Uterus (tissue), 4 donors: Measurements from ENCODE around the gene GRID2. TPM values are rescaled to one million over a fixed set of nuclear protein-coding genes. Genes with fewer than 3 reads are reported as not detected.

Experiments
- DNase-seq, 2 donors: peaks; one replicate each; pipeline ENCODE4 v3.0.0-alpha.2; 2019 to 2020
- H3K27ac ChIP-seq, 2 donors: fragments of 200-600 bp; sonication (generic); 1 replicate in 1 of 2; 2 replicates in 1 of 2; pipeline ENCODE4 v1.5.1; 2016 to 2018
- H3K27me3 ChIP-seq, 2 donors: fragments of 200-600 bp; sonication (generic); one replicate each; pipeline ENCODE4 v1.5.1; 2018 to 2019; ENCODE audit warnings: control low read depth in 1 of 2
- H3K36me3 ChIP-seq, 2 donors: fragments of 200-600 bp; sonication (generic); one replicate each; pipeline ENCODE4 v1.5.1; 2019; ENCODE audit warnings: control low read depth in 1 of 2
- H3K4me1 ChIP-seq, 2 donors: fragments of 200-600 bp; sonication (generic); one replicate each; pipeline ENCODE4 v1.5.1; 2018 to 2019; ENCODE audit warnings: control low read depth in 1 of 2
- H3K4me3 ChIP-seq, 2 donors: fragments of 200-600 bp; sonication (generic); 1 replicate in 1 of 2; 2 replicates in 1 of 2; pipeline ENCODE4 v1.5.1; 2018 to 2019; ENCODE audit warnings: mild to moderate bottlenecking in 1 of 2
- H3K9me3 ChIP-seq, 2 donors: fragments of 200-600 bp; sonication (generic); one replicate each; pipeline ENCODE4 v1.5.1; 2019; ENCODE audit warnings: control low read depth in 1 of 2
- CTCF ChIP-seq, 4 experiments: fragments of 200-600 bp in 2 of 4; fragments of 450-650 bp in 2 of 4; sonication (generic) in 2 of 4; IDR thresholded peaks; one replicate each; pipeline ENCODE4 v1.5.1; 2016 to 2019; ENCODE audit warnings: antibody characterized with exemption in 4 of 4, mild to moderate bottlenecking in 2 of 4, moderate library complexity in 1 of 4
- POLR2A ChIP-seq, 2 donors: fragments of 450-650 bp; IDR thresholded peaks; one replicate each; pipeline ENCODE4 v1.6.1; 2016; ENCODE audit warnings: antibody characterized with exemption in 2 of 2, mild to moderate bottlenecking in 1 of 2, moderate library complexity in 1 of 2
- intact Hi-C: fragments of 100-400 bp; cut with DNase I; formaldehyde crosslinking; loops from one replicate; pipeline ENCODE4 v1.15.1; 2023; ENCODE audit warnings: low total_unique reads
- total RNA-seq, 4 donors: library from RNA; depleted of rRNA in 3 of 4; stranded (reverse); fragments of >200 nt in 3 of 4; gene quantifications; one replicate each; pipeline versions ENCODE4 v1.1.0 to v1.2.4, GENCODE V29; 2014 to 2023
- donor health status: DM: yes; HTN: yes; CAD: no.

Gene GRID2
- total RNA-seq, 4 donors from 2014 or later = 0.27 to 33.3 (median 0.59) TPM; not detected in 1

GRCh38 chr4:93092765-93093164 is 789.0 kb downstream of the GRID2 start:
- TF ChIP-seq CTCF (IDR thresholded peaks at IDR 0.05) (no peak), POLR2A (IDR thresholded peaks at IDR 0.05) (no peak)
- intact Hi-C loops = no loop called here

GRCh38 chr4:93103042-93103441 is 799.3 kb downstream of the GRID2 start:
- H3K27ac ChIP-seq = no peak overlapping the region
- TF ChIP-seq POLR2A (IDR thresholded peaks at IDR 0.05) (no peak), CTCF (IDR thresholded peaks at IDR 0.05) (no peak)
- no peak overlapping the region for H3K4me3 ChIP-seq
- no peaks in the 10 kb centered on the region for H3K9me3 ChIP-seq
- H3K4me1 ChIP-seq = no peaks in the 10 kb centered on the region
- intact Hi-C loops = no loop called here
- no peaks in the 10 kb centered on the region for H3K36me3 ChIP-seq
- no peaks in the 10 kb centered on the region for H3K27me3 ChIP-seq
- DNase-seq = no peak

More at GRCh38 chr4:93092765-93093164, 789.0 kb downstream of the GRID2 start:
- no peak for DNase-seq
- Histone ChIP-seq H3K27me3 (no peaks in the 10 kb centered on the region), H3K4me1 (no peaks in the 10 kb centered on the region), H3K36me3 (no peaks in the 10 kb centered on the region), H3K4me3 (no peak overlapping the region), H3K9me3 (no peaks in the 10 kb centered on the region), H3K27ac (no peak overlapping the region)

GRCh38 chr4:93116624-93117023 is 812.9 kb downstream of the GRID2 start:
- no peak for TF ChIP-seq CTCF (IDR thresholded peaks at IDR 0.05)
- Histone ChIP-seq H3K27me3 (no peaks in the 10 kb centered on the region), H3K4me3 (no peak overlapping the region), H3K36me3 (no peaks in the 10 kb centered on the region), H3K4me1 (no peaks in the 10 kb centered on the region), H3K27ac (no peak overlapping the region), H3K9me3 (no peaks in the 10 kb centered on the region)
- no peak for DNase-seq
- intact Hi-C loops = no loop called here

- H3K4me1 ChIP-seq = no peaks in the 10 kb centered on the region
- no peak for TF ChIP-seq CTCF (IDR thresholded peaks at IDR 0.05)
- no peak for TF ChIP-seq POLR2A (IDR thresholded peaks at IDR 0.05)
- H3K27me3 ChIP-seq = no peaks in the 10 kb centered on the region
- H3K4me3 ChIP-seq = no peak overlapping the region
- no peaks in the 10 kb centered on the region for H3K9me3 ChIP-seq
- H3K36me3 ChIP-seq = no peaks in the 10 kb centered on the region
- H3K27ac ChIP-seq = no peak overlapping the region
- DNase-seq = no peak
- intact Hi-C loops = no loop called here
Observed at GRCh38 chr4:93127489-93127888, 823.7 kb downstream of the GRID2 start.

GRCh38 chr4:93132631-93133030 is 828.9 kb downstream of the GRID2 start:
- Histone ChIP-seq H3K27ac (no peak overlapping the region), H3K4me1 (no peaks in the 10 kb centered on the region), H3K27me3 (no peaks in the 10 kb centered on the region), H3K9me3 (no peaks in the 10 kb centered on the region), H3K4me3 (no peak overlapping the region), H3K36me3 (no peaks in the 10 kb centered on the region)
- intact Hi-C loops = no loop called here
- no peak for TF ChIP-seq CTCF (IDR thresholded peaks at IDR 0.05)
- no peak for TF ChIP-seq POLR2A (IDR thresholded peaks at IDR 0.05)
- no peak for DNase-seq
